Endothelial cell of umbilical vein (primary cell): ENCODE results near the gene SLC26A4. TPM values are rescaled to one million over a fixed set of nuclear protein-coding genes. Genes with fewer than 3 reads are reported as not detected.

ENCODE experiments used
- BruUV-seq: library from RNA; stranded (reverse); fragments of 400-500 nt; replicated peaks from 2 replicates; lab custom pipeline; 2021; lab: Mats Ljungman, UMichigan
- CTCF ChIA-PET: fragments of 300-600, 350-600 bp; sonication (Branson Sonifier 250); formaldehyde crosslinking; loops from one replicate; lab custom pipeline; 2021; ENCODE audit warnings: antibody characterized with exemption, inconsistent platforms; lab: Charles Lee
- POLR2A ChIA-PET: fragments of 300-600, 350-600 bp; sonication (Branson Sonifier 250); formaldehyde crosslinking; loops from one replicate; lab custom pipeline; 2021; ENCODE audit warnings: antibody characterized with exemption, inconsistent platforms; lab: Charles Lee
- DNase-seq: peaks from one replicate; pipeline ENCODE4 v3.0.0-alpha.2; 2011; ENCODE audit warnings: low read depth, low spot score
- FAIRE-seq: peaks from 2 replicates; lab custom pipeline; 2011; peaks lifted over from hg19 to GRCh38; lab: Jason Lieb, UNC
- H2AFZ ChIP-seq: 2 replicates; pipeline ENCODE4 v1.6.0; 2012; ENCODE audit warnings: low read depth, low read length, control low read depth, inconsistent platforms
- H3K27ac ChIP-seq: 2 replicates; pipeline ENCODE4 v1.5.1; 2011; ENCODE audit warnings: low read depth, mild to moderate bottlenecking, control low read depth, low read length, moderate library complexity; ENCODE audit not compliant: insufficient read depth
- H3K27me3 ChIP-seq, 2 experiments: 2 replicates each; pipeline versions ENCODE4 v1.6.0 to v1.6.1; 2011; ENCODE audit warnings: low read length in 2 of 2, mixed read lengths in 1 of 2; ENCODE audit not compliant: control insufficient read depth in 2 of 2, insufficient read depth in 2 of 2
- H3K36me3 ChIP-seq, 2 experiments: 2 replicates in 1 of 2; 3 replicates in 1 of 2; pipeline ENCODE4 v1.5.1; 2011; ENCODE audit warnings: low read length in 2 of 2, mild to moderate bottlenecking in 1 of 2, moderate library complexity in 1 of 2; ENCODE audit not compliant: control insufficient read depth in 2 of 2, insufficient read depth in 2 of 2; ENCODE audit errors: extremely low read depth in 1 of 2
- H3K4me1 ChIP-seq: 3 replicates; pipeline ENCODE4 v1.5.1; 2011; ENCODE audit warnings: mild to moderate bottlenecking, low read length; ENCODE audit not compliant: control insufficient read depth, insufficient read depth; ENCODE audit errors: extremely low read depth
- H3K4me2 ChIP-seq: 2 replicates; pipeline ENCODE4 v1.6.1; 2011; ENCODE audit warnings: low read length, control low read depth, mixed read lengths; ENCODE audit not compliant: insufficient read depth
- H3K4me3 ChIP-seq, 3 experiments: fragments of 200-600 bp in 1 of 3; sonication (generic), shearing (Covaris generic) in 1 of 3; replicated peaks in 1 of 3; 2 replicates each; pipeline ENCODE4 v1.5.1; 2011 to 2016; ENCODE audit warnings: control low read depth in 3 of 3, low read length in 3 of 3, mild to moderate bottlenecking in 2 of 3, inconsistent platforms in 1 of 3, low read depth in 1 of 3, moderate library complexity in 1 of 3; ENCODE audit not compliant: insufficient read depth in 1 of 3
- H3K79me2 ChIP-seq: 2 replicates; pipeline ENCODE4 v1.6.0; 2012; ENCODE audit warnings: low read length, inconsistent platforms; ENCODE audit not compliant: control insufficient read depth, insufficient read depth
- H3K9ac ChIP-seq: replicated peaks from 2 replicates; pipeline ENCODE3; 2011; ENCODE audit warnings: low read length, control low read depth; ENCODE audit not compliant: insufficient read depth; ENCODE audit errors: extremely low read depth
- H3K9me1 ChIP-seq: replicated peaks from 3 replicates; pipeline ENCODE4 v1.6.0; 2011; ENCODE audit warnings: mild to moderate bottlenecking, low read length; ENCODE audit not compliant: control insufficient read depth, insufficient read depth; ENCODE audit errors: extremely low read depth
- H3K9me3 ChIP-seq: replicated peaks from 2 replicates; pipeline ENCODE4 v1.5.1; 2012; ENCODE audit warnings: low read length, inconsistent platforms; ENCODE audit not compliant: control insufficient read depth, insufficient read depth
- H4K20me1 ChIP-seq: replicated peaks from 2 replicates; pipeline ENCODE3; 2011; ENCODE audit warnings: mild to moderate bottlenecking, low read length; ENCODE audit not compliant: control insufficient read depth, insufficient read depth; ENCODE audit errors: extremely low read depth
- CTCF ChIP-seq, 2 donors: IDR thresholded peaks; 1 replicate in 1 of 2; 2 replicates in 1 of 2; pipeline ENCODE4 v1.5.1; 2011; ENCODE audit warnings: low read length in 2 of 2, mild to moderate bottlenecking in 2 of 2, moderate library complexity in 2 of 2, control low read depth in 1 of 2, inconsistent platforms in 1 of 2, low read depth in 1 of 2; ENCODE audit not compliant: insufficient read depth in 1 of 2; ENCODE audit errors: extremely low read depth in 1 of 2
- EZH2 ChIP-seq: IDR thresholded peaks from 2 replicates; pipeline ENCODE4 v1.6.1; 2012; ENCODE audit warnings: borderline replicate concordance, low read depth, mild to moderate bottlenecking, moderate library complexity, low read length, inconsistent platforms; ENCODE audit not compliant: severe bottlenecking
- FOS ChIP-seq: IDR thresholded peaks from 2 replicates; pipeline ENCODE4 v1.6.1; 2011; ENCODE audit warnings: mild to moderate bottlenecking, low read length, moderate library complexity, borderline replicate concordance; ENCODE audit not compliant: insufficient read depth
- GATA2 ChIP-seq: IDR thresholded peaks from 2 replicates; pipeline ENCODE4 v1.7.0; 2011; ENCODE audit warnings: low read depth, mild to moderate bottlenecking, moderate library complexity, mixed read lengths, low read length; ENCODE audit not compliant: insufficient read length, insufficient read depth
- JUN ChIP-seq: IDR thresholded peaks from 2 replicates; pipeline ENCODE4 v1.6.1; 2011; ENCODE audit warnings: borderline replicate concordance, low read depth; ENCODE audit not compliant: insufficient read length, insufficient read depth
- MAX ChIP-seq: IDR thresholded peaks from 2 replicates; pipeline ENCODE4 v1.6.1; 2011; ENCODE audit not compliant: insufficient read depth, insufficient read length
- MYC ChIP-seq: IDR thresholded peaks from one replicate; pipeline ENCODE4 v1.6.1; 2011; ENCODE audit warnings: mild to moderate bottlenecking, low read depth, low read length
- POLR2A ChIP-seq: IDR thresholded peaks from 2 replicates; pipeline ENCODE4 v1.6.1; 2012; ENCODE audit warnings: low read depth, mild to moderate bottlenecking, control low read depth, low read length
- POLR2AphosphoS5 ChIP-seq: IDR thresholded peaks from 2 replicates; pipeline ENCODE4 v1.6.1; 2012; ENCODE audit warnings: low read depth, mild to moderate bottlenecking, control low read depth, low read length, moderate library complexity; ENCODE audit not compliant: insufficient read depth
- dilution Hi-C: fragments of 300-500 bp; cut with MboI; formaldehyde crosslinking; loops from one replicate; pipeline ENCODE4 v1.15.0; 2019; ENCODE audit warnings: low sequenced_read_pairs; ENCODE audit not compliant: extremely low pct_ligation_motif_present
- intact Hi-C: fragments of 100-400 bp; cut with micrococcal nuclease; formaldehyde crosslinking; loops from one replicate; pipeline ENCODE4 v1.10.0; 2022
- polyA plus RNA-seq, 4 experiments: library from polyadenylated mRNA; depleted of rRNA in 3 of 4; stranded (reverse) in 3 of 4; unstranded in 1 of 4; fragments of >200 nt; gene quantifications; 2 replicates each; pipeline versions ENCODE4 v1.2.1 to v1.2.3, GENCODE V29; 2011 to 2012; ENCODE audit warnings: missing spikeins in 1 of 4
- total RNA-seq: library from RNA; stranded (reverse); gene quantifications from 2 replicates; pipeline ENCODE4 v1.2.3, GENCODE V29; 2021

SLC26A4 gene
- total and polyA plus RNA-seq, 2 donors (not counting 3 experiments of a cell fraction or from before 2014, with no cell fraction given): 0.77 to 0.79 TPM

DNA sequence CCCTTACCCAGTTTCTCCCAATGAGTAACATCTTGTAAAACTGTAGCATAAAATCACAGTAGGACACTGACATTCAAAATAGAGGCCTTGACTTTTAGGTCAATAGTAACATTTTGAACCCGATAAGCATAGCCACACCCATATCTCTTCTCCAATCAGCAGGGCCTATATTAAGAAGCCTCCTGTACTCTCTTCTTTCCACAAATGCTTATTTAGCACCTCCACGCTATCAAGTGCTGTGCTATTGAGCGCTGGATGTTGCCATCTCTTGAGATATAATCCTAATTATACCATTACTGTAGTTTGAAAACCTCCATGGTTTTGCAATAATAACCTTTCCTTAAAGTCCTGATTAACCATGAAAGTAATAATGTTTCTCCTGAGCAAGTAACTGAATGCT is 43.2 kb downstream of the SLC26A4 start:
- H4K20me1 ChIP-seq: no peaks in the 10 kb centered on the region
- no peaks in the 10 kb centered on the region for H3K4me1 ChIP-seq
- no peak overlapping the region for H3K27ac ChIP-seq
- ChIA-PET CTCF (no interaction called here), POLR2A (no interaction called here)
- no peak overlapping the region for H3K4me3 ChIP-seq
- dilution Hi-C loops: no loop called here
- DNase-seq: no peak
- no peak for FAIRE-seq
- H3K79me2 ChIP-seq: no peaks in the 10 kb centered on the region
- TF ChIP-seq POLR2A (no peak), JUN (no peak), FOS (no peak), MYC (no peak), EZH2 (no peak), MAX (no peak), GATA2 (no peak), CTCF (IDR thresholded peaks at IDR 0.05; ENCODE audit: extremely low read depth in 1 of 2, insufficient read depth in 1 of 2, low read depth in 1 of 2, low read length in 2 of 2) (no peak), POLR2AphosphoS5 (no peak)
- H3K9ac ChIP-seq: no peak overlapping the region
- no peaks in the 10 kb centered on the region for H3K27me3 ChIP-seq
- no peak overlapping the region for H3K4me2 ChIP-seq
- H3K9me1 ChIP-seq: no peaks in the 10 kb centered on the region
- H3K36me3 ChIP-seq: no peaks in the 10 kb centered on the region
- no TSS peak for BruUV-seq
- intact Hi-C loops: no loop called here
- H3K9me3 ChIP-seq: no peaks in the 10 kb centered on the region
- H2AFZ ChIP-seq: no peak overlapping the region
